Neural cell (in vitro differentiated cells): ENCODE measurements around the gene FSIP2.

Experiments used
- CTCF ChIP-seq: fragments of 450-650 bp; IDR thresholded peaks from 2 replicates; pipeline ENCODE4 v1.5.1; 2014; ENCODE audit warnings: antibody characterized with exemption, mild to moderate bottlenecking, moderate library complexity; ENCODE audit not compliant: poor library complexity, severe bottlenecking
- EZH2 ChIP-seq: fragments of 200-600, 300-800 bp; shearing (Covaris generic), sonication (generic); IDR thresholded peaks from 2 replicates; pipeline ENCODE4 v1.6.1; 2014; ENCODE audit warnings: antibody characterized with exemption, low read length, borderline replicate concordance, mild to moderate bottlenecking; ENCODE audit not compliant: insufficient read depth, poor library complexity, severe bottlenecking
- POLR2AphosphoS5 ChIP-seq: IDR thresholded peaks from 2 replicates; pipeline ENCODE4 v1.6.1; 2012
- RAD21 ChIP-seq: fragments of 450-650 bp; conservative IDR thresholded peaks from 2 replicates; pipeline ENCODE4 v1.6.1; 2014; ENCODE audit warnings: antibody characterized with exemption, mild to moderate bottlenecking, moderate library complexity
- REST ChIP-seq: IDR thresholded peaks from 2 replicates; pipeline ENCODE4 v1.6.1; 2012; ENCODE audit warnings: borderline replicate concordance
- TAF1 ChIP-seq: IDR thresholded peaks from 2 replicates; pipeline ENCODE4 v1.6.1; 2012; ENCODE audit warnings: low read depth

GRCh38 chr2:185785851-185786473 lies 47.4 kb downstream of the FSIP2 start:
- TF ChIP-seq CTCF (no peak), RAD21 (no peak), EZH2 (no peak), POLR2AphosphoS5 (no peak), REST (no peak), TAF1 (no peak)
